Suppressor macrophage treated with lipopolysaccharide for 1 hour (primary cell): ENCODE results near the gene NFYC.
"Not testable (repeated sequence)": the region's sequence is repeated elsewhere in the genome, so short reads cannot be mapped to it uniquely, and the experiment has no call there.

Experiments used
- DNase-seq, 3 donors: peaks; one replicate each; pipeline ENCODE4 v3.0.0-alpha.2; 2020 to 2022

The NFYC gene

DNA sequence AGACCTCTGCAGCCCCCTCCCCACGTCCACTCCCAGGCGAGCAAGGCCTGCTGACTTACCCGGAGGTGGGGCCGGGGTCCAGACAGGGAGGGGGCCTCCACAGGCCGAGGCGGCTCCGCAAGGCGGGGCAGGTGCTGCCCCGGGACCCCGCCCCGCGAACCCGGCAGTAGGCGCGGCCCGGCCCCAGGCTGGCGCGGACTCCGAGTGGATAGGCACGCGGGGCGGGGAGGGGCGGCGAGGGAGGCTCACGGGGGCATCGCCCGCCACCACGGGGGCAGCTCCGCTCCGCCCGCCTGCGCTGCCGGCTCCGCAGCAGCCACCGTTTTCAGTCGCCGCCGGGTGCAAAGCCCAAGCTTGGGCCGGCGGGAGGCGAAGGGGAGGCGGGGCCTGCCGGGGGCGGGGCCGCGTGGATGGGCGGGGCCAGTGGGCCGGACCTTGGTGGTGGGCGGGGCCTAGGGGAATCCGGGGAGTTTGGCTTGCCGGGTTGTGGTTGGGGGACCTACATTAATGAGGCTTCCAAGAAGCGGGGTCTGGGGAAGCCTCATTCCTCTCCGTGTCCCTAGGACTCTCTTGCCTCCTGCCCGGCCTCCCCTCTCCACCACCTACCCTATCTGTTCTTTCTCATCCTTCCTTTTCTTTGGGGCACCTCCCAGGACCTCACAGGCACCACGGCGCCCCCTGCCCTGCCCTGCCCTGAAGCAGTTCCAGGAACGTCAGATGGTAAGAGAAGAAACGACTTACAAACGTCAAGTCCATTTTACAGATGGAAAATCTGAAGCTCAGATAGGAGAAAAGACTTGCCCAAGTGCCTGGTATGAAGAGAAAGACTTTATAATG is 26.0 kb upstream of the NFYC start, which contains the start of gene RIMS3:
RIMS3 (minus strand) TSS at position 348 of the 837 bp plus-strand sequence. CDS start 23,757 bp downstream, outside the sequence.
- DNase-seq = peak; percentile 83 to 94 (median 90)

DNA sequence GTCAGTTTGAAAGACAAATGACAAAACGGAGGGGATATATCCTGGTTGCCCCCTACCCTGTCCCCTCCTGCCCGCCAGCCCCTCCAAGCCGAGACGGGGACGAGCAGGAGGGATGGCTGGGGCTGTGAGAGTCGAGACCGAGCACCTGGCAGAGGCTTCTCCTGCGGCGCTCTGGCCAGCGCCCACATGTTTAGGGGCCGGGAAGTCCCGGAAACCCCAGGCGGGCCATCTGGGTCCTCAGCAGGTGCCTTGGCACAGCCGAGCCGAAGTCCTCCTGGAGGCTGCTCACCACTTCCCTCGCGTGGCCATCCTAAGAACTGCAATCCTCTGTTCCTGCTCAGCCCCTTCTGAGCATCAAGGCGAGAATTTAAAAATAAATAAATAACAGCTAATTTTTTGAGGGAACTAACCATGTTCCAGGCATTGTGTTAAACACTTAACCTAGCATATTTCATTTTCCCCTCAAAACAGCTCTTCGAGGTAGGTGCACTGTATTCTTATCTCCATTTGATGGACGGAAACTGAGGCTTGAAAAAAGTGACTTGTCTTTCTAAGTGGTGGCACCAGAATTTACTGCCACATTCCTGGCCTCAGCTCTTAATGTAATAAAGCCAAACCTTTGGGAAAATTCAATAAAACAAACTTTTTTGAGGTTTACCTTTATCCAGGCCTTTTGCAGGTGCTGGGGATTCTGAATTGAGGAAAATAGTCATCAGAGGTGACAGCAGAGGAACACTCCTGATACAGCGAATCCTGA is 22.6 kb upstream of the NFYC start:
- DNase-seq = peak; percentile 85 to 90 (median 88)

DNA sequence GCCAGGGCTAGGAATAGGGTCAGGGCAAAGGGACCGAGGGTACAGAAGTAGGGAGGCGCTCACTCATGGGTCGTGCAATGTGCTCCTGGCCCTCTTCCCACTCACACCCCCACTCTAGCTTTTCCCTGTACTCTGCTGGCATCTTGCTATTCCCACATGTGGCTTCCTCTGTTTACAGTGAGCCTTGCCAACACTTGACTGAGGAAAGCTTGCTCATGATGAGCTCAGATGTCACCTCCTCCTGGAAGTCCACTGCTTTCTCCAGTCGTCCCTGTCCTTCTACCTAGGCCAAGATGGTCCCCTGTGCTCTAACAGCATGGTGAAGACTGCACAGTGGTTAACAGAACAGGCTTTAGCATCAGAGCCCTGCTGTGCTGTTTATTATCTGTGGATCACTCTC is 18.1 kb upstream of the NFYC start:
- DNase-seq = no peak

DNA sequence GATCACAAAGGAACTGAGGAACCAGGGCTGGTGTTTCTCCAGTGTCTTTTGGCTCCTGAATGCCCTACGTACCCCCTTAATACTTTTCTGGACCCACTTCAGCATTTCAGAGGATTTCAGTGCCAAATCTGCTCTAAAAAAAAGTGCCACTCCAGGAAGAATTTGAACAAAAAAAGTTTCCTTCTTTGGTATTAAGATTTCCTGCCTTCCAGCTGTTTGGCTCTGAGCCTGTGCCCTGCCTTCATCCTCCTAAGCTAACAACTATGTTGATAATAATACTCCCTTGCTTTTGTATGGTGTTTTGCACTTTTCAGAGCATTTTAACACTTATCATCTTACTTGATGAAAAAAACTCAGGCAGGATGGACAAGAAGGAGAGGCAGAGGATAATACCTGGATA is 15.0 kb upstream of the NFYC start:
- DNase-seq = no peak

DNA sequence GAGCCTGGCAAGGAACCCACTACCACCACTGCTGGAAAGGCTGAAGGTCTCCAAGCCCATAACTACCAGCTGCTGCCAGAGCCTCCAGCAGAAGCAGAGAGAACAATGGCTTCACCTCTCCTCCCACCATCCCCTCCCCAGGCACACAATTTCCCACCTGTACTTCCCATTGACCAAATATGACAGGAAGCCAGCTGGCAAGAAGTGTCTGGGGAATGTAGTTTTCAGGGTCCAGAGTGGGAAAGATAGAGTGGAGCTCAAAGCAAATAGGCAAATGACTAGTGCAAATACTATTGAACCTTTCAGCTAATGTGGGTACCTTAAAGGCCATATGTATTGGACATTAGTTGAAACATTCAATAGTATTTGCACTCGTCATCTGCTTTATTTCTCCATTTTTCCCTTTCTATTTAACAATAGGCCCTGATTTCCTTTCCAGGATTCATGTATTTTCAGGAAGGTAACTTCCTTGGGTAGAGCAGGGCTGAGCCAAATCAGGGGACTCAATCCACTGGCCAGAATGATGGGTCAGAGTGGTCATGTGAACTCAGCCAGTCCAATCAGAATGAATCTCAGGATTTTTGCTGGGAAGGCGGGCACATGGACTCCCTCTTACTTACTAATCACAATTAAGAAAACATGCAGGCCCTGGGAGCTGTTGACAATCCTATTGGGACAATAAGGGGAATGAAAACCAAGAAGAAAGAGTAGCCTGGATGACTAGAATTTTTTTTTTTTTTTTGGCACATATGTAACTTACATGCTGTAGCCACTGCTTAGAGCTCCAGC is 12.1 kb upstream of the NFYC start:
- DNase-seq = no peak

DNA sequence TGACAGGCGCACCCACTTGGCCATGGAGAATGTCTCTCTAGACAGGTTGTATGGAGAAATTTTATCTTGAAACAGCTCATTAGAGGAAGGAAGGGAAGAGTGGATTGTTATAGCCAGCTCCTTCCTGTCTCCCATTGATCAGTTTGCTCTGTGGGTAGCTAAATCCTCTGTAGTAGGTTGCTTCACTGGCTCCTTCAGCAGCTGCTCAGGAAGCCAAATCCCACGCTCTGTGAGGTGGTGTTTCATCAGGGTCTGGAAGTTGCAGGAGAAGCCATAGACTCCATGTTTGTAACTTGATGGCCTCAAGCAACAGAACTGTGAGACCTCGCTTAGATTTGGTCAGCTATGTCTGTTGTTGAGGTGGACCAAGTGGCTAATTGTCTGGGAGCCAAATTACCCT is 6.8 kb upstream of the NFYC start:
- peak; percentile 48 to 53 (median 49) for DNase-seq

DNA sequence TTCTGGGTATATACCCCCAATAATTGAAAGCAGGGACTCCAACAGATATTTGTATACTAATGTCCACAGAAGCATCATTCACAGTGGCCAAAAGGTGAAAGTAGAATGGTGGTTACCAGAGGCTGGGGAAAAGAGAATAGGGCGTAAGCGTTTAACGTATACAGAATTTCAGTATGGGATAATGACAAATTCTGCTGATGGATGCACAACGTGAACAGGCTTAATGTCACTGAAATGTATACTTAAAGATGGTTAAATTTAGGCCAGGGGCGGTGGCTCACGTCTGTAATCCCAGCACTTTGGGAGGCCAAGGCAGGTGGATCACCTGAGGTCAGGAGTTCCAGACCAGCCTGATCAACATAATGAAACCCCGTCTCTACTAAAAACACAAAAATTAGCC is 4.4 kb upstream of the NFYC start:
- DNase-seq = no peak

DNA sequence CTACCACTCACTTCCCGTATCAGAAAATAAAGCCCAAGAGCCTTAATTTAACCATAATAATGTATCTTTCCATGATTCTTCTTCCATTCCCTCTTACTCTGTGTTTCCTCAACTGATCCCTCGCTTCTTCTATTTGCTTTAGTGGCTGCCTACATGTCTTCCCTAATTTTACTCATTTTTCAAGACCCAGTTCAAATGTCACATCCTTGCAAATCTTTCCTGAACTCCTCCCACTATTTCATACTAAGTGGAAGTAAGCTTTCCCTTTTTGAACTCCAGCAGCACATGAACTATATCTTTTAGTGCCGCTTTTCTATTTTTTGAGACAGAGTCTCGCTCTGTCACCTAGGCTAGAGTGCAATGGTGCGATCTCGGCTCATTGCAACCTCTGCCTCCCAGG is 3.8 kb upstream of the NFYC start:
- DNase-seq = peak in 2 of 3 donors; percentile 36 to 41

DNA sequence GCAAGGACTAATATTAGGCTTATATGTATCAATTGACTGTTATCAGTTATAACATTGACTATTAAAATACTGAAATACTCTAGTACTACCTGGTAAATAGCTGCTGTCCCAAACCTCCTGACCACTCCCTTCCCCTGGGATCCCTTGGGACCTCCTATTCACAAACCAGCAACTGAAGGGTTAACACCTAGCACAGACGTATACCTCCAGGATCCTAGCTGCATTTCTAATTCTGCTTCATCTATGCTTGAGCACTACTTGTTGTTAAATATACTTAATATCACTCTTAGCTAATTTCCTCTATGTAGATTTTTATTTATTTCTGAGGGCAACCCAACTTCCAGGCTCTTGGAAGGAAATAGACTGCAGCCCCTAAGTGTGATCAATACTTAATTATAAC is 1.8 kb upstream of the NFYC start:
- no peak for DNase-seq

DNA sequence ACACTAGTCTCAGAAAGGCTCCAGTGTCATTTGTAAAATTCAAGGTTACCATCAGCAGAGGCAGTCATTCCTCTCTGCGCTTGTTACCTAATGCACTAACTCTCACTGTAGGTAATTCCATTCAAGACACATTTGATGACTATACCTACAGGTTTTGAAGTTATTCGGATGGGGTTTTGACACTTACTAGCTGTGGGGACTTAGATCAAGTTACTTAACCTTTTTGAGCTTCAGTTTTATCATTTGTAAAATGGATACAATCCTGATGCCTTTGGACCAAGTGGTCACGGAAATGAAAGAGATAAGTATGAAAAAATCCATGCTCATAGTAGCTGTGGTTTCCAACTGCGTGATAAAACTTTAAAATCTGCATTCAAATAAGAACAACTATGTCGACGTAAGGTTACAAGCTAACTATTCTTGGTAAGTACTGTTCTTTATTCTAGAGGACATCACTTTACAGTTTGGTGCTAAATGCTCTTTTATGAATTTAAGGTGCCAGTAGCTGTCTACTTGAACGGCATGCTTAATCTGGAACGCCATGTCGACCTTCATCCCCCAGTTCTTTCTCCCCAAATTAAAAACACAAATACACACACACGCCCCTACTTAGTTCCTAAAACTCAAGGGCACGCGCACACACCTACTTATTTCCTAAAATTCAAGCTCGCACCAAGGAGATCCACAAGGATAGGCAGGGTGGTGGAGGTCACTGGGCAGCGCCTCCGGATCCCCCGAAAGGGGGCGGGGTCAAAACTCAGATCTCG is 550 bp upstream of the NFYC start:
- no peak for DNase-seq

DNA sequence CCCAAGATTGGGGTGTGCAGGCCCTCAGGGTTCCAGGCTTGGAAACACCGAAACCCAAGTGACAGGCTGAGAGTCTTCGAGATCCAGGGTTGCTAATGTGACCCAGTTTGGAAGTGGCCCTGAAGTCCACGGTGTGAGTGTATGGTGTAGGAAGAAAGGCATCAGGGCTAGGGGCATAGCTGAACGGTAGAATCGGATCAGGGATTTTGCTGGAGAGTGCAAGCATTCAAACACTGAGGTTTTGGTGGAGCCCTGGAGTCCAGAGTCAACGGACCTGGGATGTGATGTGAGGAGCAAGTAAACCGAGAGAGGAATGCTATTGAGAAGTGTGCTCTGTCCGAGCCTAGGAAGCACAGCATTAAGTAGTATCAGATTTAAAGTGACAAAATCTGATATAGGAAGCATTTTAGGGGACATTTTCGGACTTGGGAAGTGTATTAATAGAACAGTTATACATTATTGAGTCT is 958 bp downstream of the NFYC start:
- peak in 1 of 3 donors; percentile 11 for DNase-seq

DNA sequence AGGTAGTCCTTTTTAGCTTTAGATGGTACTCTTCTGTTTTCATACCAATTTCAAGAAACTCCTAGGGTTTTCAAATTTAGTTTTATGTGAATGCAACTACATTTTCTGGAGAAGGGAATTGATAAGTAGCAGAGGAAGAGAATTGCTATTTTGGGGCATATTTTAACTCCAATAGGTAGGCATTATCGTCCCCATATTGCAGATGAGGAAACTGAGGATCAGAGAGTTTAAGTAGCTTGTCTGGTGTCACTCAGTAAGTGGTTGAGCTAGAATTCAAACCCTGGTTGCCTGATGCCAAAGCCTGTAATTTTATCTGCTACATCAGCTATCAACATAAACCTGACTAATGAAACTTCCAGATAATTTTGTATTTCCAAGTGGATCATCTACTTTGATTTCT is 1.9 kb downstream of the NFYC start:
- no peak for DNase-seq

DNA sequence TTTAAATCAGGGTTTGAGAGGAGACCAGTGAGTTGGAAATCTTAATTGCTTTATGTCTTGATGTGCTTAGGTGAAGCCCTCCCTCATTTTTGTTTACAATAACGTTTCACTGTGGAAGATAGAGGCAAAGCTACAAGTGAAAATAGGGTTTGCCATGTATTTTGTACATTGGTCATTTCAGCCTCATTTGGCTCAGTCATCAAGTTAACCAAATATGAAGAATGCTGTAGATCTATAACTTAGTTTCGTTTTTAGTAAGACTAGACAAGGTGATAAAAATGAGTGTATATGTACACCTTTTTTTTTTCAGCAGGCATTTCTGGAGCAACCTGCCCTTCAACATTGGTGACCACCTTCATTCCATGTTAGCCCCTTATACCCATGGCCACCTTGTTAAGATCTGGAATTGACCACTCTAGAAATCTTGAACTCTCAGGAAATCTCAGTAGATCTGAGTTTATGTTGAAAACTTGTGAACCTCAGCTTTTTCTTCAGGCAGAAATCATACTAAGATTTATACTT is 2.9 kb downstream of the NFYC start:
- DNase-seq = no peak

DNA sequence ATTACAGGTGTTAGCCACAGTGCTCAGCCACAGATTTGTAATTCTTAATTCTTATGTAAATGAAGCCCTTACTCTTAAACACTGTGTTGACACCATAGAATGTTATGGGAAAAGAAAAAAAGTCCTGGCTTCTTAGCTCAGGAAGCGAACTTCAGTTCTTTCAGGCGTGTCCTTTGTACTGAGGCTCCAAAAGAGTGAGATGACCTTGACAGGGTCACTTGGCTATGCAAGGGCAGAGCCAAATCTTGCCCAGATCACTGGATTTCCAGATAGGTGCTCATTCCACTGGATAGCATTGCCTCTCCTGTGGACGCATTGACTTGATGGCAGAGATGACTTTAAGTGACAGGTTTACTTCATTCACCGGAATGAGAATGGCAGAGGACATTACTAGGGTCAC is 4.8 kb downstream of the NFYC start:
- no peak for DNase-seq

DNA sequence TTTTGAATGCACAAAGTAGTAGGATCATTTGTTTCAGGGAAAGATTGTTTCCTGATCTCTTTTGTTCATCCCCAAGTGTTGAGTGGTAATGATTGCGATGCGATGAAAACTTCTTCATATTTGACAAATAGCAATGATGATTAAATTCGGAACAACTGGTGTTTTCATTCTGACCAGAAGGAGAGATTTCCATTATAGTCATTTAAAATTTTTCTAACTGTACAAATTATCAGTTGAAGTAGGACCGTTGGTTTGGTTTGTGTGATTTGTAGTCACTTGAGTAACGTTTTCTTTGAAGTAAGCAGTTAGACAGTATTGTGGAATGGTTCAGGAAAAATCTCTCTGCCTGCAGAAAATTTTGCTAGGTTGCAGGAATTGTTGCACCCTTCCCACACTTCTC is 5.9 kb downstream of the NFYC start:
- DNase-seq = no peak

DNA sequence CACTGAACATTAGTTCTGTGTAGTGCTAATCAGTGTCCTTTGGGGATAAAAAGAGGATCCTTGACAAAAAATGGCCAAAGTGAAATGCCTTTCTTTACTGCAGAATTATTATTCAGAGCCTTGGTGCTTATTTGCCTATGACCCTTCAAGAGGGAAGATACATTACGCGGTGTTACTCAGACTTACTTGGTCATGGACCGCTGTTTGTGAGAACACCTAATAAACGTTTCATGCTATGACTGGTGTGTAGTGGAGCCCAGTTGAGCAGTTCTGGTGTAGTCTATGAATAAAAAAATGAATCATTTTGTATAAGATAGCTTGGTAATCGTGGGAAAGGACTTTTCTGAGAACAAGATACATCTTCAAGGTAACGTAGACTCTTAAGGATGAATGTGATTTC is 8.3 kb downstream of the NFYC start:
- peak in 1 of 3 donors; percentile 38 for DNase-seq

DNA sequence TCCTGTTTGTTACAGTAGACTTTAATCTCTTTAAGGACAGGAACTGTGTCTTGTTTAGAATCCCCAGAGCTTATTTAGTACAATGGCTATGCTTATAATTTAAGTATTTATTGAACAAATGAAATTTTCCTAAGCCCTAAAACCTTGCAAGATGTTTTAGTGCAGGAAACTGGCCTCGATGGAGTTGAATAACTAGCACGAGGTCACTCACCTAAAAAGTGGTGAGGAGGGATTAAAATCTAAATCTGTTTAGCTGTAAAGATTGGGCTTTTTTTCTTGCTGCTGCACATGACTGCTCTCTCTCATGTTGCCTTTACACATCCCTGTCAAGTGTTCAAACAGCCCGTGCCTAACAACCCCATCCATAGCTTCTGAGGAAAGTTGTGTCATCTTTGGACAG is 10.2 kb downstream of the NFYC start:
- DNase-seq = no peak

DNA sequence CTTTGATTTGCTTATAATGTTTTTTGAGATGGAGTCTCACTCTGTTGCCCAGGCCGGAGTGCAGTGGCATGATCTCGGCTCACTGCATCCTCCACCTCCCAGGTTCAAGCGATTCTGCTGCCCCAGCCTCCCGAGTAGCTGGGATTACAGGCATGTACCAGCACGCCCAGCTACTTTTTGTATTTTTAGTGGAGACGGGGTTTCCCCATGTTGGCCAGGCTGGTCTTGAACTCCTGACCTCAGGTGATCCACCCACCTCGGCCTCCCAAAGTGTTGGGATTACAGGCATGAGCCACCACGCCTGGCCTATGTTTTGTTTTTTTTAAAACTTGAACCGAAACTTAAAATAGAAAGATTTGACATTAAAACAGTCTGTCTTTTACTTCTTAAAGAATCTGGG is 11.3 kb downstream of the NFYC start:
- not testable (repeated sequence) for DNase-seq

DNA sequence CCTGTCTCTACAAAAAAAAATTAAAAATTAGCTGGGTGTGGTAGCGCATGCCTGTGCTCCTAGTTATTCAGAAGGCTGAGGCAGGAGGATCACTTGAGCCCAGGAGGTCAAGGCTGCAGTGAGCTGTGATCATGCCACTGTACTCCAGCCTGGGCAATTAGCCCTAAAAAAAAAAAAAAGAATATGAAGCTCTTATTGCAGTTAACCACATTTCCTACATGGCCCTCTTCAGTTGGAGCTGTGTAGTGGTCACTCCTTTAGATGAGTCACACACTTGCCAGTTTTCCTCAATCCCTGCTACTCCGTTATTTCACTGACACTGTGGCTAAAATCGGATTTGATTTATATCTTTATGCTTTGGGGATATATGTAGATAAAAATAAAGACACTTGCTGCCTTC is 11.8 kb downstream of the NFYC start:
- DNase-seq = peak; percentile 42 to 65 (median 58)

DNA sequence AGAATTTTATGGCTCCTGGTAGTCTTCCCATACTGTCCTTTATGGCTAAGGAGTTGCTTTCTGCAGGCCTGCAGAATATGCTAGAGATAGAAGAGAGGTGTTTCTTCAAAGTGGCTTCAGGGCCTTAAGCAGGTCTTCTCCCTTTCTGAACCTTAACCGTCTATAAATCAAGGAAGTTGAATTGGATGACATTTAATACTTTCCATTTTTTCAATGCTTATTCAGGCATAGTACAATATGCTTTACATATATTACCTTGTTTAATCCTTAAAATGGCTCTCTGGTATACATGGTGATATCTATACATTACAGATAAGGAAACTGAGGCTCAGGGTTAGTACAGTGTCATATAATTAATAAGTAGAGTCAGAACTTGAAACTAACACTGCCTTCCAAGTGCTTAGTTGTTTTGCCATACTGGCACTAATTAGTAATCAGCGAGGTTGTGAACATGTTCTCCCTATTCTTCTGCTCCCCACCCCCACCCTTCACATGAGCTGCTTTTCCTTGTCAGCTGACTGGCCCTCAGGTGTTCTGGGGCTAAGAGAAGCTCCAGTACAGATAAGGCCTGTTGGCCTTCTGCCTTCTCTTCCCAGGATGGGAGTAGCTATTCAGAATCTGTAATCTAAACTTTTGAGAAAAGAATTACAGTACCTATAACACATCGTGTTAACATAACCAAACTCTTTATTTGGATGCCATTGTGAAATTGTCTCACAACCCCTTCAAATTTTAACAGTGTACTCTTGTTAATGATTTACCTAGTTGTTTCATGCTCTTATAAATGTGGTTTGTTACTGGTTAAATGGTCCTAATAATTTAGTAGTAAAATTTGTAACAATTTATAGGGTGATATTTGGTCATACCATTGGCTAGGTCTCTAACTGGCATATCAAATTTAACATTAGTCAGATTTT is 13.6 kb downstream of the NFYC start:
- DNase-seq = no peak

DNA sequence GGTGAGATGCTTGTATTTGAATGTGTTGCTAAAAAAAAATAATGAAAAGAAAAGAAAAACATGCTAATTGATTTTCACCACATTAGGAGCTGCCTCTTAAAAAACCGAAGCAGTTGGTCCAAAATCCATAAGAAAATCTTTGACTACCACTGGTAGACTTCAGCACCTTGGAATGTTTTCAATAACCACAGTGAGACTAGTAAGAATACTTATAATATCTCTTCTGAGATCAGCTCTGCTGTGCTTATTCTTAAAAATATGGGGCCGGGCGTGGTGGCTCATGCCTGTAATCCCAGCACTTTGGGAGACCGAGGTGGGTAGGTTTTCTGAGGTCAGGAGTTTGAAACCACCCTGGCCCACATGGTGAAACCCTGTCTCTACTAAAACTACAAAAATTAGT is 15.1 kb downstream of the NFYC start:
- DNase-seq = no peak
